Measurements from ENCODE around the gene SFPQ. TPM values are rescaled to one million over a fixed set of nuclear protein-coding genes. Genes with fewer than 3 reads are reported as not detected.

The SFPQ gene
- total and polyA plus RNA-seq, 2 of the 8 experiments (the other 6 are each of a cell fraction or from before 2014, with no cell fraction given), result 118 to 469 TPM

GRCh38 chr1:35143737-35144508, 49.0 kb downstream of the SFPQ start:
- Histone ChIP-seq H3K56ac (replicated peaks; ENCODE audit: insufficient read length, low read depth, low read length) (no peak overlapping the region), H3K4me1 (replicated peaks in 1 of 4; ENCODE audit: control insufficient read depth in 3 of 4, insufficient read depth in 4 of 4, low read length in 3 of 4) (no peaks in the 10 kb centered on the region), H4K5ac (ENCODE audit: insufficient read length, low read depth, low read length) (no peak overlapping the region), H2BK12ac (ENCODE audit: low read depth, low read length) (no peak overlapping the region), H3K4me2 (ENCODE audit: insufficient read depth in 1 of 2, low read depth in 2 of 2, low read length in 2 of 2) (no peak overlapping the region), H3K23me2 (ENCODE audit: low read depth, low read length) (no peaks in the 10 kb centered on the region), H3K4me3 (ENCODE audit: extremely low read depth in 1 of 4, insufficient read depth in 2 of 4, low read depth in 3 of 4, low read length in 4 of 4) (no peak overlapping the region), H2AK5ac (ENCODE audit: low read depth, low read length) (no peak overlapping the region), H3K9me3 (ENCODE audit: insufficient read depth in 2 of 2, low read depth in 1 of 2, low read length in 1 of 2) (no peaks in the 10 kb centered on the region), H3K36me3 (ENCODE audit: control insufficient read depth in 2 of 4, insufficient read depth in 4 of 4, low read length in 3 of 4) (no peaks in the 10 kb centered on the region), H3K4ac (replicated peaks; ENCODE audit: insufficient read length, low read depth, low read length) (no peak overlapping the region), H2BK15ac (ENCODE audit: low read length) (no peak overlapping the region), H2BK5ac (ENCODE audit: low read depth, low read length) (no peak overlapping the region), H3K14ac (ENCODE audit: insufficient read length) (no peak overlapping the region), H2AFZ (ENCODE audit: low read length) (no peak overlapping the region; the same call in 1 of the 2 replicates), H4K20me1 (replicated peaks in 1 of 2; ENCODE audit: control insufficient read depth in 1 of 2, insufficient read depth in 2 of 2, low read length in 2 of 2) (no peaks in the 10 kb centered on the region), H3K79me2 (ENCODE audit: control insufficient read depth in 1 of 2, insufficient read depth in 2 of 2, low read length in 2 of 2) (no peaks in the 10 kb centered on the region), H2BK20ac (ENCODE audit: low read length) (no peak overlapping the region), H3K9ac (replicated peaks in 1 of 4; ENCODE audit: extremely low read depth in 1 of 4, low read depth in 3 of 4, low read length in 3 of 4) (no peak overlapping the region), H3K27ac (ENCODE audit: low read depth, low read length) (no peak overlapping the region), H3K79me1 (ENCODE audit: low read depth, low read length) (no peaks in the 10 kb centered on the region), H2BK120ac (replicated peaks; ENCODE audit: low read depth, low read length) (no peak overlapping the region), H3K23ac (ENCODE audit: insufficient read length) (no peak overlapping the region), H3K27me3 (replicated peaks in 1 of 4; ENCODE audit: control insufficient read depth in 3 of 4, extremely low read depth in 1 of 4, insufficient read depth in 3 of 4, low read length in 3 of 4) (no peaks in the 10 kb centered on the region), H3K18ac (ENCODE audit: extremely low read depth, low read length) (no peak overlapping the region), H4K8ac (ENCODE audit: extremely low read depth, insufficient read depth, low read length) (no peak overlapping the region), H4K91ac (replicated peaks; ENCODE audit: insufficient read length, low read length) (no peak overlapping the region)
- DNase-seq (ENCODE audit: low read depth in 1 of 2, low spot score in 2 of 2), result no peak
- ChIA-PET CTCF (ENCODE audit: partially characterized antibody) (interaction anchor here (1.3 kb wide), 1 partner anchor 31 kb away, joined by 3 read pairs; no protein-coding TSS in a partner anchor), POLR2A (ENCODE audit: partially characterized antibody) (interaction anchor here (1.0 kb wide), 1 partner anchor 262 kb away, joined by 3 read pairs; no protein-coding TSS in a partner anchor)
- WGBS, 2 experiments (ENCODE audit: extremely low coverage in 1 of 2, insufficient coverage in 1 of 2, insufficient read length in 1 of 2, insufficient replicate concordance in 2 of 2, low coverage in 1 of 2, low lambda C conversion rate in 2 of 2, missing lambda C conversion rate in 1 of 2), result 88% methylated on average over 12 of the region's 12 CpGs; no CpG with 5 or more reads in 1 of the 2 experiments
- FAIRE-seq, result no peak
- TF ChIP-seq MAFK (IDR thresholded peaks at IDR 0.05; ENCODE audit: low read depth, low read length) (no peak), PHF8 (conservative IDR thresholded peaks at IDR 0.05; ENCODE audit: low read depth, low read length) (no peak)
